GM21526 (cell line): ENCODE results near the gene GATAD2B.

ENCODE experiments used
- ATAC-seq: cut with Tn5 transposase; IDR thresholded peaks from one replicate; pipeline ENCODE4 v1.9.1; 2021; ENCODE audit warnings: moderate library complexity; ENCODE audit not compliant: unreplicated experiment, low FRiP score

The GATAD2B gene

GRCh38 chr1:153922972-153923925 lies at the start of gene GATAD2B:
Gene GATAD2B, minus strand, starts transcription at chr1:153922972. Its CDS starts 94,625 bp downstream, at chr1:153828347.
- ATAC-seq, result peak; percentile 81

- no peak for ATAC-seq
Measured at GRCh38 chr1:153970346-153970745, 47.6 kb upstream of the GATAD2B start.

- no peak for ATAC-seq
Measured at GRCh38 chr1:153968972-153969371, 46.2 kb upstream of the GATAD2B start.

- no peak for ATAC-seq
Measured at GRCh38 chr1:153968408-153968807, 45.6 kb upstream of the GATAD2B start.

GRCh38 chr1:153968000-153968363 lies 45.2 kb upstream of the GATAD2B start:
- no peak for ATAC-seq

GRCh38 chr1:153967107-153967999 lies 44.6 kb upstream of the GATAD2B start, which contains the start of gene CREB3L4:
Gene CREB3L4, plus strand, starts transcription at chr1:153967902. Its CDS starts 624 bp downstream, at chr1:153968526.
- peak; percentile 53 for ATAC-seq

GRCh38 chr1:153963850-153964331 lies 41.1 kb upstream of the GATAD2B start:
- ATAC-seq, result peak; percentile 3

GRCh38 chr1:153963030-153963849 lies 40.5 kb upstream of the GATAD2B start, which contains the start of gene SLC39A1:
Gene SLC39A1, minus strand, starts transcription at chr1:153963537. Its CDS starts 822 bp downstream, at chr1:153962715.
- peak; percentile 41 for ATAC-seq

- no peak for ATAC-seq
Measured at GRCh38 chr1:153962088-153963029, 39.6 kb upstream of the GATAD2B start.

GRCh38 chr1:153961421-153961820 lies 38.6 kb upstream of the GATAD2B start:
- ATAC-seq, result no peak

GRCh38 chr1:153960206-153960605 lies 37.4 kb upstream of the GATAD2B start:
- ATAC-seq, result no peak

GRCh38 chr1:153959454-153959853 lies 36.7 kb upstream of the GATAD2B start:
- no peak for ATAC-seq

- ATAC-seq, result no peak
Measured at GRCh38 chr1:153958961-153959260, 36.1 kb upstream of the GATAD2B start.

- peak; percentile 57 for ATAC-seq
Measured at GRCh38 chr1:153958111-153958960, 35.6 kb upstream of the GATAD2B start, which contains the start of gene CRTC2. Gene CRTC2, minus strand, starts transcription at chr1:153958612. Its CDS starts 115 bp downstream, at chr1:153958497.

- peak; percentile 10 for ATAC-seq
Measured at GRCh38 chr1:153957744-153958110, 35.0 kb upstream of the GATAD2B start.

- ATAC-seq, result no peak
Measured at GRCh38 chr1:153956997-153957715, 34.4 kb upstream of the GATAD2B start.

GRCh38 chr1:153954826-153955225 lies 32.1 kb upstream of the GATAD2B start:
- ATAC-seq, result no peak
